Ascending aorta (tissue), 2 donors: Measurements from ENCODE around the gene STMN1. TPM values are rescaled to one million over a fixed set of nuclear protein-coding genes. Genes with fewer than 3 reads are reported as not detected.

ENCODE experiments used
- DNase-seq, 2 donors: peaks; one replicate each; pipeline ENCODE4 v3.0.0-alpha.2; 2019; ENCODE audit warnings: low spot score in 2 of 2
- H3K27ac ChIP-seq, 2 donors: fragments of 200-600 bp; sonication (generic); one replicate each; pipeline ENCODE4 v1.5.1; 2016 to 2017; ENCODE audit warnings: mild to moderate bottlenecking in 1 of 2
- H3K27me3 ChIP-seq: fragments of 200-600 bp; sonication (generic); one replicate; pipeline ENCODE4 v1.5.1; 2017
- H3K36me3 ChIP-seq, 2 donors: fragments of 200-600 bp; sonication (generic); one replicate each; pipeline ENCODE4 v1.5.1; 2016
- H3K4me1 ChIP-seq, 2 donors: fragments of 200-600 bp; sonication (generic); one replicate each; pipeline ENCODE4 v1.5.1; 2016 to 2017; ENCODE audit warnings: mild to moderate bottlenecking in 1 of 2
- H3K4me3 ChIP-seq, 2 donors: fragments of 200-600 bp; sonication (generic); one replicate each; pipeline ENCODE4 v1.5.1; 2016 to 2017; ENCODE audit warnings: mild to moderate bottlenecking in 1 of 2
- H3K9me3 ChIP-seq, 2 donors: fragments of 200-600 bp; sonication (generic); one replicate each; pipeline ENCODE4 v1.5.1; 2016
- CTCF ChIP-seq, 3 experiments: fragments of 200-600 bp in 2 of 3; fragments of 450-650 bp in 1 of 3; sonication (generic) in 2 of 3; IDR thresholded peaks; one replicate each; pipeline ENCODE4 v1.5.1; 2016 to 2019; ENCODE audit warnings: antibody characterized with exemption in 3 of 3, mild to moderate bottlenecking in 1 of 3, moderate library complexity in 1 of 3
- intact Hi-C: fragments of 100-400 bp; cut with DNase I; formaldehyde crosslinking; loops from one replicate; pipeline ENCODE4 v1.15.1; 2023
- total RNA-seq: library from RNA; depleted of rRNA; stranded (reverse); fragments of >200 nt; gene quantifications from one replicate; pipeline ENCODE4 v1.1.0, GENCODE V29; 2016

STMN1 gene
- total RNA-seq, 1 donor from 2014 or later: 16.8 TPM

GRCh38 chr1:25871086-25871703 lies 35.0 kb downstream of the STMN1 start:
- Histone ChIP-seq H3K27me3 (no peaks in the 10 kb centered on the region), H3K4me3 (no peak overlapping the region), H3K27ac (no peak overlapping the region), H3K9me3 (no peaks in the 10 kb centered on the region), H3K36me3 (no peaks in the 10 kb centered on the region), H3K4me1 (peaks cover 7 to 16% of the 10 kb centered on the region in 2 donors)
- no peak for TF ChIP-seq CTCF (IDR thresholded peaks at IDR 0.05)
- intact Hi-C loops: no loop called here
- no peak for DNase-seq

GRCh38 chr1:25870614-25871013 lies 35.6 kb downstream of the STMN1 start:
- no peak for DNase-seq
- Histone ChIP-seq H3K36me3 (no peaks in the 10 kb centered on the region), H3K4me1 (peaks cover 7 to 12% of the 10 kb centered on the region in 2 donors), H3K27me3 (no peaks in the 10 kb centered on the region), H3K4me3 (no peak overlapping the region), H3K9me3 (no peaks in the 10 kb centered on the region), H3K27ac (no peak overlapping the region)
- intact Hi-C loops: no loop called here
- TF ChIP-seq CTCF (IDR thresholded peaks at IDR 0.05): no peak

GRCh38 chr1:25869909-25870606 lies 36.2 kb downstream of the STMN1 start:
- Histone ChIP-seq H3K36me3 (no peaks in the 10 kb centered on the region), H3K27ac (no peak overlapping the region), H3K27me3 (no peaks in the 10 kb centered on the region), H3K9me3 (no peaks in the 10 kb centered on the region), H3K4me3 (no peak overlapping the region), H3K4me1 (peaks cover 7 to 11% of the 10 kb centered on the region in 2 donors)
- TF ChIP-seq CTCF (IDR thresholded peaks at IDR 0.05): no peak
- intact Hi-C loops: no loop called here
- DNase-seq: no peak

GRCh38 chr1:25867210-25867991 lies 38.8 kb downstream of the STMN1 start:
- H3K27me3 ChIP-seq: no peaks in the 10 kb centered on the region
- no peak for DNase-seq
- no peak overlapping the region for H3K4me3 ChIP-seq
- H3K27ac ChIP-seq: no peak overlapping the region
- intact Hi-C loops: no loop called here
- H3K9me3 ChIP-seq: no peaks in the 10 kb centered on the region
- peaks cover 4 to 10% of the 10 kb centered on the region in 2 donors for H3K36me3 ChIP-seq
- TF ChIP-seq CTCF (IDR thresholded peaks at IDR 0.05): no peak
- no peaks in the 10 kb centered on the region for H3K4me1 ChIP-seq

GRCh38 chr1:25866288-25866687 lies 39.9 kb downstream of the STMN1 start:
- no peak for DNase-seq
- TF ChIP-seq CTCF (IDR thresholded peaks at IDR 0.05): no peak

More at GRCh38 chr1:25866288-25866687, 39.9 kb downstream of the STMN1 start:
- H3K4me1 ChIP-seq: no peaks in the 10 kb centered on the region
- H3K36me3 ChIP-seq: peaks cover 5 to 10% of the 10 kb centered on the region in 2 donors
- H3K9me3 ChIP-seq: no peaks in the 10 kb centered on the region
- H3K4me3 ChIP-seq: no peak overlapping the region
- H3K27me3 ChIP-seq: no peaks in the 10 kb centered on the region
- intact Hi-C loops: no loop called here
- no peak overlapping the region for H3K27ac ChIP-seq
